HL-60 (cell line): ENCODE measurements around the gene ATP2A2.

ENCODE experiments used
- DNase-seq, 2 experiments: peaks; one replicate each; pipeline ENCODE4 v3.0.0-alpha.2; 2010 to 2020; ENCODE audit warnings: low read depth in 1 of 2, low spot score in 1 of 2
- H3K27ac ChIP-seq: fragments of 250-450 bp; sonication (Bioruptor Pico); replicated peaks from 2 replicates; pipeline ENCODE4 v1.5.1; 2020; ENCODE audit warnings: mild to moderate bottlenecking, moderate library complexity
- H3K27me3 ChIP-seq: fragments of 250-450 bp; sonication (Bioruptor Pico); 2 replicates; pipeline ENCODE4 v1.5.1; 2021; ENCODE audit warnings: mild to moderate bottlenecking, moderate library complexity; ENCODE audit not compliant: insufficient read depth, poor library complexity, severe bottlenecking
- H3K4me3 ChIP-seq: replicated peaks from 2 replicates; pipeline ENCODE4 v1.5.1; 2011; ENCODE audit warnings: mild to moderate bottlenecking, control low read depth, low read length; ENCODE audit not compliant: insufficient read depth
- GABPA ChIP-seq: IDR thresholded peaks from 2 replicates; pipeline ENCODE4 v1.6.1; 2012; ENCODE audit warnings: low read depth
- POLR2AphosphoS5 ChIP-seq: IDR thresholded peaks from 2 replicates; pipeline ENCODE4 v1.6.1; 2012; ENCODE audit warnings: low read depth
- SPI1 ChIP-seq: IDR thresholded peaks from 2 replicates; pipeline ENCODE4 v1.6.1; 2012; ENCODE audit warnings: low read depth, mild to moderate bottlenecking, borderline replicate concordance
- TF ChIP-seq, protein P1 (sequence below): IDR thresholded peaks from 2 replicates; pipeline ENCODE4 v1.6.1; 2012; ENCODE audit warnings: low read depth; ENCODE audit not compliant: insufficient replicate concordance
- TF ChIP-seq, protein P2 (sequence below): IDR thresholded peaks from one replicate; pipeline ENCODE4 v1.5.1; 2011; ENCODE audit warnings: low read length, control low read depth, inconsistent platforms; ENCODE audit not compliant: insufficient read depth

ATP2A2 gene

DNA sequence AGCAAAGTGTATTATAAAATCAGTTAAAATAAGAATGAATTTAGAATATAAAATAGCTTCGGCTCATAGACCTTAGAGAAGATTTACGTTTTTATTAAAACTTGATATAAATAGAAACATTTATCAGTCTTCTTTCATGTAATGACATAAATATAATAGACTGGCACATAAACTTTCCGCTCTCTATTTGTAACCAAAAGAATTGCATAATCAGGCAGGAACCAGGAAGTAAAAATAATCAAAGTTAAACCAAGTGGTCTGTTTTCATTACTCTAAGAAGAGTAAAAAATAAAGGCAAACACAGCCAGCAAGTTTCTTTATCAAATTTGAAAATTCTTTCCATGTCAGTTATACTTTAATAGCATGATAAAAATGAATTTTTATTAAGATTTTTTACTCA is 46.3 kb upstream of the ATP2A2 start:
- DNase-seq = peak in 1 of 2 experiments; percentile 59

DNA sequence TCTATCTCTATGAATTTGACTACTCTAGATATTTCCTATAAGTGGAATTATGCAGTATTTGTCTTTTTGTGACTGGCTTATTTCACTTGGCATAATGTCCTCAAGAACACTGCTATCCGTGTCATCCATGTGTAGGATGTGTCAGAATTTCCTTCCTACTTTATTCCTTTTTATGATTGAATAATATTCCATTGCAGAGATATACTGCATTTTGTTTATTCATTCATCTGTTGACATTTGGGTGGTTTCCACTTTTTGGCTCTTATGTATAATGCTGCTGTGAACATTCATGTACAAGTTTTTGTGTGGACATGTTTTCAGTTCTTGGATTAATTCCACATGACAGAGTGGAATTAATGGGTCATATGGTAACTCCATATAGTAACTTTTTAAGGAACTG is 45.7 kb upstream of the ATP2A2 start:
- H3K4me3 ChIP-seq = no peak overlapping the region

More for the DNA sequence above, 46.3 kb upstream of the ATP2A2 start:
- TF ChIP-seq SPI1 (no peak), POLR2AphosphoS5 (no peak), GABPA (no peak)
- TF ChIP-seq, protein P1, sequence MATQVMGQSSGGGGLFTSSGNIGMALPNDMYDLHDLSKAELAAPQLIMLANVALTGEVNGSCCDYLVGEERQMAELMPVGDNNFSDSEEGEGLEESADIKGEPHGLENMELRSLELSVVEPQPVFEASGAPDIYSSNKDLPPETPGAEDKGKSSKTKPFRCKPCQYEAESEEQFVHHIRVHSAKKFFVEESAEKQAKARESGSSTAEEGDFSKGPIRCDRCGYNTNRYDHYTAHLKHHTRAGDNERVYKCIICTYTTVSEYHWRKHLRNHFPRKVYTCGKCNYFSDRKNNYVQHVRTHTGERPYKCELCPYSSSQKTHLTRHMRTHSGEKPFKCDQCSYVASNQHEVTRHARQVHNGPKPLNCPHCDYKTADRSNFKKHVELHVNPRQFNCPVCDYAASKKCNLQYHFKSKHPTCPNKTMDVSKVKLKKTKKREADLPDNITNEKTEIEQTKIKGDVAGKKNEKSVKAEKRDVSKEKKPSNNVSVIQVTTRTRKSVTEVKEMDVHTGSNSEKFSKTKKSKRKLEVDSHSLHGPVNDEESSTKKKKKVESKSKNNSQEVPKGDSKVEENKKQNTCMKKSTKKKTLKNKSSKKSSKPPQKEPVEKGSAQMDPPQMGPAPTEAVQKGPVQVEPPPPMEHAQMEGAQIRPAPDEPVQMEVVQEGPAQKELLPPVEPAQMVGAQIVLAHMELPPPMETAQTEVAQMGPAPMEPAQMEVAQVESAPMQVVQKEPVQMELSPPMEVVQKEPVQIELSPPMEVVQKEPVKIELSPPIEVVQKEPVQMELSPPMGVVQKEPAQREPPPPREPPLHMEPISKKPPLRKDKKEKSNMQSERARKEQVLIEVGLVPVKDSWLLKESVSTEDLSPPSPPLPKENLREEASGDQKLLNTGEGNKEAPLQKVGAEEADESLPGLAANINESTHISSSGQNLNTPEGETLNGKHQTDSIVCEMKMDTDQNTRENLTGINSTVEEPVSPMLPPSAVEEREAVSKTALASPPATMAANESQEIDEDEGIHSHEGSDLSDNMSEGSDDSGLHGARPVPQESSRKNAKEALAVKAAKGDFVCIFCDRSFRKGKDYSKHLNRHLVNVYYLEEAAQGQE = no peak
- TF ChIP-seq, protein P2, sequence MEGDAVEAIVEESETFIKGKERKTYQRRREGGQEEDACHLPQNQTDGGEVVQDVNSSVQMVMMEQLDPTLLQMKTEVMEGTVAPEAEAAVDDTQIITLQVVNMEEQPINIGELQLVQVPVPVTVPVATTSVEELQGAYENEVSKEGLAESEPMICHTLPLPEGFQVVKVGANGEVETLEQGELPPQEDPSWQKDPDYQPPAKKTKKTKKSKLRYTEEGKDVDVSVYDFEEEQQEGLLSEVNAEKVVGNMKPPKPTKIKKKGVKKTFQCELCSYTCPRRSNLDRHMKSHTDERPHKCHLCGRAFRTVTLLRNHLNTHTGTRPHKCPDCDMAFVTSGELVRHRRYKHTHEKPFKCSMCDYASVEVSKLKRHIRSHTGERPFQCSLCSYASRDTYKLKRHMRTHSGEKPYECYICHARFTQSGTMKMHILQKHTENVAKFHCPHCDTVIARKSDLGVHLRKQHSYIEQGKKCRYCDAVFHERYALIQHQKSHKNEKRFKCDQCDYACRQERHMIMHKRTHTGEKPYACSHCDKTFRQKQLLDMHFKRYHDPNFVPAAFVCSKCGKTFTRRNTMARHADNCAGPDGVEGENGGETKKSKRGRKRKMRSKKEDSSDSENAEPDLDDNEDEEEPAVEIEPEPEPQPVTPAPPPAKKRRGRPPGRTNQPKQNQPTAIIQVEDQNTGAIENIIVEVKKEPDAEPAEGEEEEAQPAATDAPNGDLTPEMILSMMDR = no peak
- Histone ChIP-seq H3K27me3 (no peaks in the 10 kb centered on the region), H3K4me3 (no peak overlapping the region; the same call in 1 of the 2 replicates), H3K27ac (peak overlapping the region; percentile 41)

DNA sequence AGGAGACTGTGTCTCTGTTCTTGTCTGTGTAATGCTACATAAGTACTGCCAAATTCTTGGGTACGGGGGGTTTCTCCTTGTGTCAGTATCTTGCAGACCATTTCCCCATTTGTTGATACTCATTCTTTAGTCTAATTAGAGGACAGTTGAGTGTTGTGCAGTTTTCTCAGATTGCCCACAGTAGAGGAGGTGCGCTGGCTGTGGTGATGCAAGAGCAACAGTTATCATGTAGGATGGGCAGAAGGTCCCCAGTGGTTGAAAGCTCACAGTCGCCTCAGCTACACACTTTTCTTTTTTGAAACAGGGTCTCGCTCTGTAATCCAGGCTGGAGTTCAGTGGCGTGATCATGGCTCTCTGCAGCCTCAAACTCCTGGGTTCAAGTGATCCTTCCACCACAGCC is 37.8 kb upstream of the ATP2A2 start:
- TF ChIP-seq, protein P1 = no peak
- TF ChIP-seq, protein P2 = no peak
- no peak for TF ChIP-seq POLR2AphosphoS5
- no peak for TF ChIP-seq SPI1
- TF ChIP-seq GABPA = no peak
- H3K4me3 ChIP-seq = no peak overlapping the region
- no peak for DNase-seq

More for the DNA sequence above, 45.7 kb upstream of the ATP2A2 start:
- H3K27me3 ChIP-seq = no peaks in the 10 kb centered on the region
- peak overlapping the region; percentile 41; the same call in 1 of the 2 replicates for H3K27ac ChIP-seq
- DNase-seq = no peak
- TF ChIP-seq SPI1 (no peak), POLR2AphosphoS5 (no peak), GABPA (no peak)
- TF ChIP-seq, protein P1 = no peak
- TF ChIP-seq, protein P2 = no peak

More for the DNA sequence above, 37.8 kb upstream of the ATP2A2 start:
- H3K27me3 ChIP-seq = no peaks in the 10 kb centered on the region
- no peak overlapping the region for H3K27ac ChIP-seq
